ENCODE data around the gene ASB13. TPM values are rescaled to one million over a fixed set of nuclear protein-coding genes. Genes with fewer than 3 reads are reported as not detected.
A peak's percentile ranks its signal among the peaks of the same experiment; 100 is the strongest.

ASB13 gene
- total and polyA plus RNA-seq, 2 of the 13 experiments (the other 11 are each of a cell fraction or from before 2014, with no cell fraction given), result 9.3 to 15.4 TPM

- peak; percentile 62 for TF ChIP-seq TEAD3 (CRISPR knock-in tag; optimal IDR thresholded peaks at IDR 0.05; ENCODE audit: borderline replicate concordance)
- 0 out of 2 replicates have a peak, but pooled peaks have one; percentile 5 for TF ChIP-seq NR2F6 (IDR thresholded peaks at IDR 0.05)
- TF ChIP-seq NR2F6 (CRISPR knock-in tag; IDR thresholded peaks at IDR 0.05), result peak; percentile 69
- 0 out of 2 replicates have a peak, but pooled peaks have one; percentile 51 for TF ChIP-seq ZNF136 (CRISPR knock-in tag; IDR thresholded peaks at IDR 0.05; ENCODE audit: low read depth)
- TF ChIP-seq FOXO4 (CRISPR knock-in tag; conservative IDR thresholded peaks at IDR 0.05), result no peak
- peak; percentile 80 for TF ChIP-seq SMC3 (IDR thresholded peaks at IDR 0.05; ENCODE audit: low read length)
- peak; percentile 84 for TF ChIP-seq IRF9 (CRISPR knock-in tag; IDR thresholded peaks at IDR 0.05; ENCODE audit: borderline replicate concordance)
- TF ChIP-seq CREM (IDR thresholded peaks at IDR 0.05), result no peak
- no peak for TF ChIP-seq CREM (CRISPR knock-in tag; IDR thresholded peaks at IDR 0.05)
- TF ChIP-seq ZSCAN31 (CRISPR knock-in tag; IDR thresholded peaks at IDR 0.05; ENCODE audit: low read depth), result peak; percentile 35; the same call in 1 of the 2 replicates
- no peak for TF ChIP-seq SOX6 (IDR thresholded peaks at IDR 0.05)
- TF ChIP-seq SOX6 (CRISPR knock-in tag; IDR thresholded peaks at IDR 0.05), result peak; percentile 70; the same call in 1 of the 2 replicates
- TF ChIP-seq CCDC6 (CRISPR knock-in tag; IDR thresholded peaks at IDR 0.05), result 0 out of 2 replicates have a peak, but pooled peaks have one; percentile 75
- TF ChIP-seq ZNF331 (CRISPR knock-in tag; IDR thresholded peaks at IDR 0.05), result peak; percentile 43; the same call in 1 of the 2 replicates
- peak; percentile 42 for TF ChIP-seq SKI (IDR thresholded peaks at IDR 0.05; ENCODE audit: partially characterized antibody)
- TF ChIP-seq ZFP37 (CRISPR knock-in tag; IDR thresholded peaks at IDR 0.05; ENCODE audit: borderline replicate concordance), result no peak
- peak; percentile 57; the same call in 1 of the 2 replicates for TF ChIP-seq THAP11 (CRISPR knock-in tag; IDR thresholded peaks at IDR 0.05)
- TF ChIP-seq FOXK1 (CRISPR knock-in tag; IDR thresholded peaks at IDR 0.05; ENCODE audit: borderline replicate concordance, low read depth), result peak; percentile 50; the same call in 1 of the 2 replicates
- peak; percentile 63; the same call in 1 of the 2 replicates for TF ChIP-seq ZSCAN9 (CRISPR knock-in tag; IDR thresholded peaks at IDR 0.05; ENCODE audit: borderline replicate concordance)
- TF ChIP-seq ZNF740 (CRISPR knock-in tag; IDR thresholded peaks at IDR 0.05), result 0 out of 2 replicates have a peak, but pooled peaks have one; percentile 46
- peak; percentile 67 for TF ChIP-seq XRCC5 (optimal IDR thresholded peaks at IDR 0.05; ENCODE audit: low read length)
- TF ChIP-seq ZBTB25 (CRISPR knock-in tag; IDR thresholded peaks at IDR 0.05), result no peak
- peak; percentile 59; the same call in 1 of the 2 replicates for TF ChIP-seq KDM4B (CRISPR knock-in tag; IDR thresholded peaks at IDR 0.05)
- peak; percentile 66; the same call in 1 of the 2 replicates for TF ChIP-seq SAFB2 (CRISPR knock-in tag; IDR thresholded peaks at IDR 0.05; ENCODE audit: borderline replicate concordance, low read depth)
- TF ChIP-seq NR2C2 (CRISPR knock-in tag; IDR thresholded peaks at IDR 0.05; ENCODE audit: borderline replicate concordance), result peak; percentile 51; the same call in 1 of the 2 replicates
- no peak for TF ChIP-seq LRRFIP1 (CRISPR knock-in tag; conservative IDR thresholded peaks at IDR 0.05)
These were observed 43.2 kb downstream of the ASB13 start (continued) for GRCh38 chr10:5623081-5623748.
